ENCODE measurements around the gene SLC22A2. TPM values are rescaled to one million over a fixed set of nuclear protein-coding genes. Genes with fewer than 3 reads are reported as not detected.

SLC22A2 gene
- total and polyA plus RNA-seq, 2 donors from 2014 or later: 27.9 to 73.7 TPM

- no peaks in the 10 kb centered on the region for H3K9me3 ChIP-seq (ENCODE audit: control insufficient read depth in 2 of 3, insufficient read depth in 1 of 3, low read length in 3 of 3)
- H3K9ac ChIP-seq (ENCODE audit: low read length in 3 of 3): no peak overlapping the region
- H3K27ac ChIP-seq (ENCODE audit: low read depth in 2 of 2, low read length in 2 of 2): no peak overlapping the region
- intact Hi-C loops (cut with DNase I): no loop called here
- DNase-seq (no peak), FAIRE-seq (no peak)
- TF ChIP-seq CTCF (IDR thresholded peaks at IDR 0.05; ENCODE audit: borderline replicate concordance, extremely low read depth, insufficient read depth): no peak
- H3K36me3 ChIP-seq (ENCODE audit: control insufficient read depth in 2 of 3, insufficient read depth in 3 of 3, low read length in 3 of 3): no peaks in the 10 kb centered on the region
- peaks cover 0 to 16% (median 14%) of the 10 kb centered on the region in 3 donors for H3K4me1 ChIP-seq (ENCODE audit: control insufficient read depth in 2 of 3, insufficient read depth in 2 of 3, low read depth in 1 of 3, low read length in 3 of 3)
- H3K4me3 ChIP-seq (ENCODE audit: low read length in 3 of 3): no peak overlapping the region
- no peaks in the 10 kb centered on the region for H3K27me3 ChIP-seq (ENCODE audit: control insufficient read depth, insufficient read depth, low read length)
Observed at GRCh38 chr6:160260803-160261450, 2.3 kb upstream of the SLC22A2 start.

GRCh38 chr6:160260367-160260766, 1.7 kb upstream of the SLC22A2 start:
- peaks cover 0 to 19% (median 17%) of the 10 kb centered on the region in 3 donors for H3K4me1 ChIP-seq (ENCODE audit: control insufficient read depth in 2 of 3, insufficient read depth in 2 of 3, low read depth in 1 of 3, low read length in 3 of 3)
- TF ChIP-seq CTCF (IDR thresholded peaks at IDR 0.05; ENCODE audit: borderline replicate concordance, extremely low read depth, insufficient read depth): no peak
- intact Hi-C loops (cut with DNase I): no loop called here
- peak overlapping the region in 1 of 3 donors; percentile 16 for H3K9ac ChIP-seq (ENCODE audit: low read length in 3 of 3)
- no peaks in the 10 kb centered on the region for H3K36me3 ChIP-seq (ENCODE audit: control insufficient read depth in 2 of 3, insufficient read depth in 3 of 3, low read length in 3 of 3)
- no peak overlapping the region for H3K4me3 ChIP-seq (ENCODE audit: low read length in 3 of 3)
- no peaks in the 10 kb centered on the region for H3K27me3 ChIP-seq (ENCODE audit: control insufficient read depth, insufficient read depth, low read length)
- DNase-seq (no peak), FAIRE-seq (no peak)
- no peaks in the 10 kb centered on the region for H3K9me3 ChIP-seq (ENCODE audit: control insufficient read depth in 2 of 3, insufficient read depth in 1 of 3, low read length in 3 of 3)
- H3K27ac ChIP-seq (ENCODE audit: low read depth in 2 of 2, low read length in 2 of 2): peak overlapping the region in 1 of 2 donors; percentile 24

GRCh38 chr6:160259598-160259997, 977 bp upstream of the SLC22A2 start:
- TF ChIP-seq CTCF (IDR thresholded peaks at IDR 0.05; ENCODE audit: borderline replicate concordance, extremely low read depth, insufficient read depth): no peak
- no peaks in the 10 kb centered on the region for H3K27me3 ChIP-seq (ENCODE audit: control insufficient read depth, insufficient read depth, low read length)
- peaks cover 0 to 19% (median 17%) of the 10 kb centered on the region in 3 donors for H3K4me1 ChIP-seq (ENCODE audit: control insufficient read depth in 2 of 3, insufficient read depth in 2 of 3, low read depth in 1 of 3, low read length in 3 of 3)
- no peaks in the 10 kb centered on the region for H3K9me3 ChIP-seq (ENCODE audit: control insufficient read depth in 2 of 3, insufficient read depth in 1 of 3, low read length in 3 of 3)
- H3K4me3 ChIP-seq (ENCODE audit: low read length in 3 of 3): peak overlapping the region in 1 of 3 donors; percentile 8
- intact Hi-C loops (cut with DNase I): no loop called here
- DNase-seq (peak in 3 of 5 donors; percentile 35 to 56 (median 46)), FAIRE-seq (no peak)
- H3K36me3 ChIP-seq (ENCODE audit: control insufficient read depth in 2 of 3, insufficient read depth in 3 of 3, low read length in 3 of 3): no peaks in the 10 kb centered on the region
- H3K9ac ChIP-seq (ENCODE audit: low read length in 3 of 3): peak overlapping the region in 1 of 3 donors; percentile 44
- H3K27ac ChIP-seq (ENCODE audit: low read depth in 2 of 2, low read length in 2 of 2): peak overlapping the region; percentile 19 to 55

- intact Hi-C loops (cut with DNase I): no loop called here
- no peak for TF ChIP-seq CTCF (IDR thresholded peaks at IDR 0.05; ENCODE audit: borderline replicate concordance, extremely low read depth, insufficient read depth)
- no peaks in the 10 kb centered on the region for H3K36me3 ChIP-seq (ENCODE audit: control insufficient read depth in 2 of 3, insufficient read depth in 3 of 3, low read length in 3 of 3)
- H3K9me3 ChIP-seq (ENCODE audit: control insufficient read depth in 2 of 3, insufficient read depth in 1 of 3, low read length in 3 of 3): no peaks in the 10 kb centered on the region
- peaks cover 0 to 21% (median 19%) of the 10 kb centered on the region in 3 donors for H3K4me1 ChIP-seq (ENCODE audit: control insufficient read depth in 2 of 3, insufficient read depth in 2 of 3, low read depth in 1 of 3, low read length in 3 of 3)
- peak overlapping the region in 1 of 3 donors; percentile 44 for H3K9ac ChIP-seq (ENCODE audit: low read length in 3 of 3)
- FAIRE-seq (no peak), DNase-seq (no peak)
- no peaks in the 10 kb centered on the region for H3K27me3 ChIP-seq (ENCODE audit: control insufficient read depth, insufficient read depth, low read length)
- peak overlapping the region in 1 of 3 donors; percentile 68 for H3K4me3 ChIP-seq (ENCODE audit: low read length in 3 of 3)
- peak overlapping the region in 1 of 2 donors; percentile 78 for H3K27ac ChIP-seq (ENCODE audit: low read depth in 2 of 2, low read length in 2 of 2)
Observed at GRCh38 chr6:160259143-160259425, 463 bp upstream of the SLC22A2 start.
